Astrocyte of the cerebellum (primary cell): ENCODE measurements around the gene PRCP.

ENCODE experiments used
- DNase-seq: peaks from one replicate; pipeline ENCODE4 v3.0.0-alpha.2; 2011; ENCODE audit warnings: low read depth
- H3K4me3 ChIP-seq: 2 replicates; pipeline ENCODE4 v1.5.1; 2011; ENCODE audit warnings: mild to moderate bottlenecking, low read depth, low read length, moderate library complexity
- CTCF ChIP-seq: IDR thresholded peaks from 2 replicates; pipeline ENCODE4 v1.5.1; 2012; ENCODE audit warnings: low read length, low read depth, moderate library complexity, mild to moderate bottlenecking; ENCODE audit errors: missing control alignments
- in situ Hi-C: cut with HindIII; loops from 2 replicates; pipeline ENCODE4 v1.10.0; 2017; ENCODE audit warnings: low sequenced_read_pairs

Gene PRCP

DNA sequence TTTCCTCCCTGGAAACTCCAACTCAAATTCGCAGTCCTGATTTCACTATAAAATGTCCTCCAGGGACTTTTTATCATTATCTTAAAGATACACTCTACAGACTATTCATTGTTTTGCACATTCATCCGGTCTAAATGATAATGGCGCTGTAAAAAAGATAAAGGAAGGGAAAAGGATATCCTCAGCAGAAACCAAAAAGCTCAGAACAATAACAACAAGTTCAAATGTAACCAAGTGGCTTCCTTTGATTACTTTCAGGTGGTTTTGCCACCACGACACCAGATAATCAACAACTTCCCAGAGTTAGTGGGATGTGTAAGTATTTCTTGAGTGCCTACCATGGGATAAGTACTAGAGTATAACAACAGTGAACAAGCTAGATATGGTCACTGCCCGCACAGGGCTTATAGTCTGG, 26.3 kb downstream of the PRCP start:
- no peak for DNase-seq
- in situ Hi-C loops, result loop anchor here (25.0 kb wide), 1 partner anchor 938 kb away; no protein-coding TSS in a partner anchor
- no peak overlapping the region for H3K4me3 ChIP-seq
- no peak for TF ChIP-seq CTCF

GRCh38 chr11:82872377-82873150, 27.7 kb downstream of the PRCP start:
- TF ChIP-seq CTCF, result no peak
- no peak for DNase-seq
- in situ Hi-C loops, result loop anchor here (25.0 kb wide), 1 partner anchor 940 kb away; no protein-coding TSS in a partner anchor

DNA sequence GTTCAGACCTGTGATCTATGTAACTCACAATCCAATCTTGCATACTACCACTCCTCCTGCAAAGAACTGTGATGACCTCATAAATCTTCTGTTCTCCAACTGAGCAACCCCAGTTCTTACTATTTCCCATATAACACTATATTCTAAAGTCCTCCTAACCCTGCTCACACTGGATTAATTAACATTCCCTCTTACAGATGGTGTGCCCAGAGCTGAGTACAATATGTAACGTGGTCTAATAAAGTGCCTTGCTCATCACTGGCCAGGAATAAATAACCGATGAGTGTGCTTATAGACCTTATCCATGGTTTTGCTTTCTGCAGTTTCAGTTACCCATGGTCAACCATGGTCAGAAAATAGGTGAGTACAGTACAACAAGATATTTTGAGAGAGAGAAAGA, 28.6 kb downstream of the PRCP start:
- no peak overlapping the region for H3K4me3 ChIP-seq
- DNase-seq, result no peak
- TF ChIP-seq CTCF, result no peak
- in situ Hi-C loops, result loop anchor here (25.0 kb wide), 1 partner anchor 941 kb away; no protein-coding TSS in a partner anchor

More at GRCh38 chr11:82872377-82873150, 27.7 kb downstream of the PRCP start:
- no peak overlapping the region for H3K4me3 ChIP-seq

DNA sequence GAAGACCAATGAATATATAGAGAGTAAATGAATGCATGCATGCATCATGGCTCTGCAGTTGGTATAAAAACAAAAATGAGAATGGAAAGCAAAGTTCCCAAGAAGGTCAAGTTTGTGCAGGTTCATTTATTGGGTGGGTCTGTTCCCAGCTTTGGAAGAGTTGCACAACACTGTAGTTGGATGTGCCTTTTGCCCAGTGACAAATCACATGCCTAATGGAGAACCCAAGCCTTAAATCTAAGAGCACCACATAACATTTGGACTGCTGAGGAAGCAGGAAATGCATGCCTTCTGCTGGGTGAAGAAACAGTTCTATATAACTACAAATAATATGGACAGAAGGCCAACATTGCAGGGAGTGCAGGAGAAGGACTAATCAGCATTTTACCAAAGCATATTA, 30.6 kb downstream of the PRCP start:
- no peak overlapping the region for H3K4me3 ChIP-seq
- in situ Hi-C loops, result loop anchor here (25.0 kb wide), 1 partner anchor 943 kb away; no protein-coding TSS in a partner anchor
- no peak for DNase-seq
- TF ChIP-seq CTCF, result no peak

DNA sequence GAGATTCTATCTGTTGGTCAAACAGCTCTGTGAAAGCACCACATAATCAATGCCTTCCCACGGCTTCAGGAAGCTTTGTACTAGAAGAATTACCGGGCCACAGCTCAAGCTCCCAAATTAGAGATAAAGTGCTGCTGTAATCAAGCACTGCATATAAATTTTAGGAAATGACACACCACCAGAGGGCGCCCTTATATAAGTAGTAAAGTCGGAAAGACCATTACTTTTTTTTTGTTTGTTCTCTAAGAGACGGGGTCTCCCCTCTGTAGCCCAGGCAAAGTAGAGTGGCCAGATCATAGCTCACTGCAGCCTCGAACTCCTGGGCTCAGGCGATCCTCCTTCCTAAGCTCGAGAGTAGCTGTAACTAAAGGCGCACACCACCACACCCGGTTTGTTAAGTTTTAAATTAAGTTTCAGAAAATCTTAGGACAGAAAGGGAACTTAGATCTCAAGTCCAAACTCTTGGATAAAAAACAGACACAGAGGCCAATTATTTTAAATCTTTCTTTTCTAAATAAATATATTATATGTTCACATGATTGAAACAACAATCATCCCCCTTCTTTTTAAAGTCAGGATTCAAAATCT, 32.6 kb downstream of the PRCP start:
- DNase-seq, result peak; percentile 72
- TF ChIP-seq CTCF, result peak; percentile 55
- in situ Hi-C loops, result loop anchor here (25.0 kb wide), 1 partner anchor 945 kb away; no protein-coding TSS in a partner anchor
- no peak overlapping the region for H3K4me3 ChIP-seq

- in situ Hi-C loops, result loop anchor here (25.0 kb wide), 1 partner anchor 946 kb away; no protein-coding TSS in a partner anchor
- no peak overlapping the region for H3K4me3 ChIP-seq
- no peak for TF ChIP-seq CTCF
- no peak for DNase-seq
These were observed 34.4 kb downstream of the PRCP start for GRCh38 chr11:82865841-82866240.
